HG03558 (cell line): ENCODE measurements around the gene AMH.

ENCODE experiments used
- ATAC-seq: cut with Tn5 transposase; IDR thresholded peaks from one replicate; pipeline ENCODE4 v1.9.1; 2021; ENCODE audit warnings: moderate number of reproducible peaks; ENCODE audit not compliant: unreplicated experiment; ENCODE audit errors: extremely low read depth

The AMH gene

GRCh38 chr19:2246801-2247361 lies 2.2 kb upstream of the AMH start:
- ATAC-seq = no peak

- ATAC-seq = no peak
These were observed 1.6 kb upstream of the AMH start for GRCh38 chr19:2247433-2248101.

GRCh38 chr19:2248136-2249009 lies 750 bp upstream of the AMH start:
- ATAC-seq = no peak

- no peak for ATAC-seq
These were observed 1.0 kb downstream of the AMH start for GRCh38 chr19:2249880-2250765.

- ATAC-seq = no peak
These were observed 1.6 kb downstream of the AMH start for GRCh38 chr19:2250766-2251105.

- ATAC-seq = no peak
These were observed 2.3 kb downstream of the AMH start for GRCh38 chr19:2251106-2252054.

GRCh38 chr19:2252055-2252796 lies 3.1 kb downstream of the AMH start:
- ATAC-seq = no peak

- no peak for ATAC-seq
These were observed 3.6 kb downstream of the AMH start for GRCh38 chr19:2252797-2253105.

GRCh38 chr19:2253106-2254063 lies 4.3 kb downstream of the AMH start:
- no peak for ATAC-seq

GRCh38 chr19:2254064-2254872 lies 5.1 kb downstream of the AMH start:
- no peak for ATAC-seq

GRCh38 chr19:2255112-2255845 lies 6.2 kb downstream of the AMH start:
- ATAC-seq = no peak

- ATAC-seq = no peak
These were observed 7.0 kb downstream of the AMH start, which contains the start of gene JSRP1 for GRCh38 chr19:2255982-2256685. TSS of gene JSRP1 (minus strand) at chr19:2256417. CDS start at chr19:2255314, 1,103 bp downstream.

GRCh38 chr19:2259336-2259735 lies 10.2 kb downstream of the AMH start:
- ATAC-seq = no peak

GRCh38 chr19:2260341-2260805 lies 11.2 kb downstream of the AMH start:
- ATAC-seq = no peak

- no peak for ATAC-seq
These were observed 12.5 kb downstream of the AMH start for GRCh38 chr19:2261438-2262172.
